T-cell (primary cell): ENCODE data around the gene REV1. TPM values are rescaled to one million over a fixed set of nuclear protein-coding genes. Genes with fewer than 3 reads are reported as not detected.
A peak's percentile ranks its signal among the peaks of the same experiment; 100 is the strongest.

ENCODE experiments used
- ATAC-seq, 4 experiments: fragments of 200-7000 bp in 3 of 4; fragments of 150-1000 bp in 1 of 4; cut with Tn5 transposase; replicated peaks in 1 of 4; 1 replicate in 3 of 4; 2 replicates in 1 of 4; pipeline ENCODE4 v1.10.0; 2021; ENCODE audit warnings: moderate library complexity in 3 of 4, mild to moderate bottlenecking in 2 of 4, moderate number of reproducible peaks in 1 of 4
- CTCF ChIA-PET, 2 donors: fragments of 300-600 bp; sonication (Branson Sonifier 250); formaldehyde crosslinking; loops; one replicate each; lab custom pipeline; 2022; ENCODE audit warnings: antibody characterized with exemption in 2 of 2; lab: Charles Lee
- POLR2A ChIA-PET, 2 donors: fragments of 300-600 bp; sonication (Branson Sonifier 250); formaldehyde crosslinking; loops; one replicate each; lab custom pipeline; 2022; ENCODE audit warnings: antibody characterized with exemption in 2 of 2; lab: Charles Lee
- DNase-seq, 35 experiments: peaks; one replicate each; pipeline versions ENCODE4 v3.0.0 to v3.0.0-alpha.2; 2013 to 2023
- H3K27ac ChIP-seq: one replicate; pipeline ENCODE4 v1.5.1; 2013; ENCODE audit warnings: low read length
- H3K27me3 ChIP-seq, 2 experiments: replicated peaks in 1 of 2; 1 replicate in 1 of 2; 2 replicates in 1 of 2; pipeline versions ENCODE4 v1.6.1 to v1.7.0; 2013; ENCODE audit warnings: low read length in 1 of 2, mixed read lengths in 1 of 2; ENCODE audit not compliant: control insufficient read depth in 2 of 2, insufficient read depth in 2 of 2; ENCODE audit errors: extremely low read depth in 1 of 2
- H3K36me3 ChIP-seq, 2 donors: 1 replicate in 1 of 2; 2 replicates in 1 of 2; pipeline versions ENCODE4 v1.6.1 to v1.7.0; 2013; ENCODE audit warnings: low read length in 1 of 2; ENCODE audit not compliant: control insufficient read depth in 2 of 2, insufficient read depth in 1 of 2; ENCODE audit errors: extremely low read depth in 1 of 2
- H3K4me1 ChIP-seq, 2 experiments: 1 replicate in 1 of 2; 2 replicates in 1 of 2; pipeline versions ENCODE4 v1.6.1 to v1.7.0; 2013; ENCODE audit warnings: low read length in 2 of 2, mixed read lengths in 1 of 2; ENCODE audit not compliant: insufficient read depth in 2 of 2, control insufficient read depth in 1 of 2; ENCODE audit errors: extremely low read depth in 1 of 2
- H3K4me3 ChIP-seq, 2 donors: 1 replicate in 1 of 2; 2 replicates in 1 of 2; pipeline versions ENCODE4 v1.5.1 to v1.7.0; 2013; ENCODE audit warnings: mild to moderate bottlenecking in 2 of 2, low read length in 1 of 2, moderate library complexity in 1 of 2; ENCODE audit not compliant: control insufficient read depth in 1 of 2; ENCODE audit errors: extremely low read depth in 1 of 2
- H3K9me3 ChIP-seq: 2 replicates; pipeline ENCODE4 v1.7.0; 2013
- H3K27ac Mint-ChIP-seq, 2 donors: one replicate each; pipeline ENCODE4 v1.8.0; 2020 to 2021; ENCODE audit warnings: mild to moderate bottlenecking in 2 of 2, mixed read lengths in 2 of 2
- H3K27me3 Mint-ChIP-seq, 2 donors: one replicate each; pipeline ENCODE4 v1.8.0; 2021 to 2022; ENCODE audit warnings: mixed read lengths in 2 of 2
- H3K36me3 Mint-ChIP-seq: one replicate; pipeline ENCODE4 v1.8.0; 2021; ENCODE audit warnings: mixed read lengths
- H3K4me1 Mint-ChIP-seq, 3 donors: one replicate each; pipeline ENCODE4 v1.8.0; 2020 to 2022; ENCODE audit warnings: mixed read lengths in 3 of 3, mild to moderate bottlenecking in 1 of 3
- H3K4me3 Mint-ChIP-seq, 3 donors: one replicate each; pipeline ENCODE4 v1.8.0; 2020 to 2022; ENCODE audit warnings: mild to moderate bottlenecking in 3 of 3, mixed read lengths in 3 of 3, moderate library complexity in 3 of 3
- H3K9me3 Mint-ChIP-seq, 3 donors: one replicate each; pipeline ENCODE4 v1.8.0; 2020 to 2022; ENCODE audit warnings: mixed read lengths in 3 of 3
- WGBS: methylation state at CpG from one replicate; pipeline ENCODE4 v1.1.5; 2013; ENCODE audit warnings: missing lambda C conversion rate; ENCODE audit not compliant: insufficient coverage; 5-methylcytosine and 5-hydroxymethylcytosine counted together
- total RNA-seq, 35 experiments: library from RNA in 6 of 35; stranded (reverse) in 6 of 35; fragments of 120-200 nt in 1 of 35; gene quantifications; one replicate each; pipeline versions ENCODE4 v1.2.1 to v1.2.4 and lab custom pipeline; 2013 to 2026

Gene REV1
- total RNA-seq (10 to 100 TPM; 48.0 to 59.9 (median 50.3) TPM), total RNA-seq (lab: John Stamatoyannopoulos, UW) (49.0 to 106 (median 82.7) reads per million in 29 experiments)
- 58.1 TPM for total RNA-seq (2013)

DNA sequence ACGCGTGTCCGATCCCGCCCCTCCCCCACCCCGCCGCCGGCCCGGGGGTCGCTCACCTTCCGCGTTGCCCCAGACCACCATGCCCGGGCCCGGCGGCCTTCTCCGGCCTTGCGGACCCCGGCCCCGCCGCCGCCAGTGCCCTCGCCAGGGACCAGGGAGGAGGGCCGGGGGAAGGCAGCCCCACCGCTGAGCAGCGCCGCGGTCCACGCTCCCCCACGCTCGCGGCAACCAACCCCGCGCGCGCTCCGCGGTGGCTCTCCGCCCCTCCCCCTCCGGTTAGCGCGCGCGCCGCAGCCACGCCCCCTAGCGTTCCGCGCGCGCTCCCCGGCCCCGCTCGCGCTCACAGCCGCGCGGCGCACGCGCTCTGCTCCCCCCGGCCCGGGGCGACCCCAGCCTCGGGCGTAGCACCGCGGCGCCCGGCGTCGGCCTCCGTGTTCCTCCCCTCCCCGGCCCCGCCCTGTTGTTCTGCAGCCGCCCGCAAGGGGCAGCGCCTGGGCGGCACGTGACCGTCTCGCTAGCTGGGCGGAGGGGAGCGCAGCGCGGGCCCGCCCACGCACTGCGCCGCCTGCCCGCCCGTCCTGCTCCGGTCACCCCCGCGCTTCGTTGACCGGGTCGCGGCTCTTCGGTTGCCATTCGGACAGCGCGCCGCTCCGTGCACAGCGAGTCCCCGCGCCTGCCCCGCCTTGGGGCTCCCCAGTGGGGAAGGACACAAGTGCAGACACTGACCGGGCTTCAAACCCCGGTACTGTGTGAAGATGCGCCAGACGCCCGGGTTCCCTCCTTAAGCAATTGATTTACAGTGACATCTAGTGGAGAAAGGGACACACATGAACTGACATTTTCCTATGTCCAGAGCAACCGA lies at the start of gene REV1:
TSS of gene REV1 (minus strand) at position 257 of the 862 bp plus-strand sequence. CDS start 25,042 bp downstream, outside the sequence.
- WGBS = under 1% methylated on average over 97 of the region's 113 CpGs
- ChIA-PET CTCF (interaction anchor here in 1 of 2 donors (0.6 to 1.9 kb wide), 5 partner anchors 26 to 1033 kb away, joined by 3 to 6 read pairs (median 5); partner anchors contain the start of genes MITD1 and TXNDC9), POLR2A (interaction anchor here in 1 of 2 donors (0.8 to 1.0 kb wide), 2 partner anchors 49 to 349 kb away, joined by 3 read pairs; partner anchors contain the start of gene C2orf15)
- Histone ChIP-seq H3K27me3 (no peaks in the 10 kb centered on the region), H3K4me3 (peak within 1 kb of the TSS; percentile 64 to 87), H3K27ac (peak within 1 kb of the TSS; percentile 80), H3K36me3 (no peaks in the 10 kb centered on the region), H3K4me1 (peaks cover 13 to 18% of the 10 kb centered on the region in 2 experiments), H3K9me3 (no peaks in the 10 kb centered on the region)
- Mint-ChIP-seq H3K4me3 (peak within 1 kb of the TSS; percentile 96 to 99 (median 97)), H3K9me3 (no peaks in the 10 kb centered on the region), H3K27me3 (no peaks in the 10 kb centered on the region), H3K36me3 (no peaks in the 10 kb centered on the region), H3K4me1 (peaks cover 39 to 45% (median 40%) of the 10 kb centered on the region in 3 donors), H3K27ac (peak within 1 kb of the TSS; percentile 99)
- ATAC-seq (peak; percentile 83 to 89 (median 88)), DNase-seq (peak; percentile 89 to 97 (median 93))

DNA sequence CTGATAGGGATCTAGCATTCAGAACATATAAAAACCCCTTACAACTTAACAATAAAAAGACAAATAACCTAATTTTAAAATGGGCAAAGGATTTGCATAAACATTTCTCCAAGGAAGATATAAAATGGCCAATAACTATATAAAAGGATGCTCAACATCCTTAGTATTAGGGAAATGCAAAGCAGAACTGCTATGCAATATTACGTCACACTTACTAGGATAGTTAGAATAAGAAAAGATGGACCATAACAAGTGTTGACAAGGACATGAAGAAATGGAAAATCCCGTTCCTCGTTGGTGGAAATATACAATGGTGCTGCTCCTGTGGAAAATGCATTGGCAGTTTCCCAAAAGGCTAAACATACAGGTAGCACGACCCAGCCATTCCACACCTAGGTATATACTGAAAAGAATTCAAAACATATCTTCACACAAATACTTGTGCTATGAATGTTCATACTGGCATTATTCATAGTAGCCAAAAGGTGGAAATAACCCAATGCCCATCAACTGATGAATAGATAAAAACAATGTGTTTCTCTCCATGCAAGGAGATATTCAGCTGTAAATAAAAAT lies 48.2 kb upstream of the REV1 start:
- peaks cover 0 to 16% of the 10 kb centered on the region in 2 experiments for H3K27me3 ChIP-seq
- Mint-ChIP-seq H3K27ac (no peak overlapping the region), H3K36me3 (no peaks in the 10 kb centered on the region), H3K9me3 (peaks cover 4 to 8% (median 5%) of the 10 kb centered on the region in 3 donors), H3K4me3 (no peak overlapping the region), H3K27me3 (peaks cover 16 to 17% of the 10 kb centered on the region in 2 donors), H3K4me1 (no peaks in the 10 kb centered on the region)
- H3K9me3 ChIP-seq = no peaks in the 10 kb centered on the region
- ChIA-PET CTCF (interaction anchor here in 1 of 2 donors (0.7 kb wide), 1 partner anchor 655 kb away, joined by 4 read pairs; no protein-coding TSS in a partner anchor), POLR2A (interaction anchor here in 1 of 2 donors (0.6 kb wide), 1 partner anchor 98 kb away, joined by 4 read pairs; no protein-coding TSS in a partner anchor)
- no peaks in the 10 kb centered on the region for H3K36me3 ChIP-seq
- WGBS = no CpG with 5 or more reads among the region's 4 CpGs
- no peak for ATAC-seq
- H3K4me1 ChIP-seq = no peaks in the 10 kb centered on the region
- DNase-seq = no peak
- no peak overlapping the region for H3K4me3 ChIP-seq
- H3K27ac ChIP-seq = no peak overlapping the region

DNA sequence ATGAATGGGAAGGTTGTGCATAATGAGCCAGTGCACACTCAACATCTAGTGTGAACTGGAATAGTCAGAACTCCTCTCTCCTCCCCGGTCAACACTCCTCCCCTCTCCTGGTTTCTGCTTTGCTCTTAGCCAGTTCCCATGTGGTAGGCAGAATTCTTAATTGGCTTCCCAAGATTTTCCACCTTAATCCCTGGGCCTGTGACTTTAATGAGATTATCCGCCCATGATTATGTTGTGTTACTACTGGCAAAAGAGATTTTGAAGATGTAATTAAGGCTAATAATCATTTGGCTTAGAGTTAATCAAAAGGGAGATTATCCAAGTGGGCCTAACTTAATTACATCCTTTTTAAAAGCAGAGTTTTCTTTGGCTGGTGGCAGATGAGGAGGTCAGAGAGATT lies 34.2 kb upstream of the REV1 start:
- Histone ChIP-seq H3K4me3 (no peak overlapping the region), H3K9me3 (no peaks in the 10 kb centered on the region), H3K4me1 (no peaks in the 10 kb centered on the region), H3K36me3 (no peaks in the 10 kb centered on the region), H3K27ac (no peak overlapping the region), H3K27me3 (peaks cover 0 to 15% of the 10 kb centered on the region in 2 experiments)
- ChIA-PET CTCF (no interaction called here), POLR2A (no interaction called here)
- Mint-ChIP-seq H3K9me3 (no peaks in the 10 kb centered on the region), H3K4me1 (no peaks in the 10 kb centered on the region), H3K4me3 (no peak overlapping the region), H3K27me3 (peaks cover 9 to 16% of the 10 kb centered on the region in 2 donors), H3K27ac (no peak overlapping the region), H3K36me3 (no peaks in the 10 kb centered on the region)
- ATAC-seq (no peak), DNase-seq (no peak)
- 100% methylated on average over 1 of the region's 2 CpGs for WGBS

DNA sequence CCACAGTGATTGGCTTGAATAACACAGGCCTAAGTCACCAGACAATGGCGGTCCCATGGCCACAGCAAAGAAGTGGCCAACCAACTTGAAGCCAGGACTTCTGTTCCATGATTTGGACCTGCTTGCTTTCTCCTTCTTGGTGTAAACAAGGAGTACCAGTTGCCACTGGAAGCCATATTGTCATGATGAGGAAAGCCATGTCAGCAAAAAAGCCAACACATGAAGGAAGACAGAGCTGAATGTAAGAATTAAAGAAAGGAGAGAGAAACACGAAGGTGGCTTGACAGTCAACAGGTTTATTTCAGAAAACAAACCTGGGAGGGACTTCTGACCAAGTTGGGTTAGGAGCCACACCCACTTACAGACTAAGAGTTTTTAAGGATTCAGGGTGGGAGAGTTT lies 32.3 kb upstream of the REV1 start:
- no peaks in the 10 kb centered on the region for H3K36me3 Mint-ChIP-seq
- ATAC-seq = no peak
- CTCF ChIA-PET = no interaction called here
- no peak for DNase-seq
- no peaks in the 10 kb centered on the region for H3K4me1 Mint-ChIP-seq
- 100% methylated on average over 1 of the region's 2 CpGs for WGBS
- H3K27ac ChIP-seq = no peak overlapping the region
- H3K27me3 ChIP-seq = peaks cover 0 to 24% of the 10 kb centered on the region in 2 experiments
- no peaks in the 10 kb centered on the region for H3K9me3 Mint-ChIP-seq
- H3K4me1 ChIP-seq = no peaks in the 10 kb centered on the region
- H3K27me3 Mint-ChIP-seq = peaks cover 12 to 17% of the 10 kb centered on the region in 2 donors
- POLR2A ChIA-PET = no interaction called here
- H3K4me3 ChIP-seq = no peak overlapping the region
- no peak overlapping the region for H3K4me3 Mint-ChIP-seq
- H3K27ac Mint-ChIP-seq = no peak overlapping the region
- H3K9me3 ChIP-seq = no peaks in the 10 kb centered on the region
- no peaks in the 10 kb centered on the region for H3K36me3 ChIP-seq

DNA sequence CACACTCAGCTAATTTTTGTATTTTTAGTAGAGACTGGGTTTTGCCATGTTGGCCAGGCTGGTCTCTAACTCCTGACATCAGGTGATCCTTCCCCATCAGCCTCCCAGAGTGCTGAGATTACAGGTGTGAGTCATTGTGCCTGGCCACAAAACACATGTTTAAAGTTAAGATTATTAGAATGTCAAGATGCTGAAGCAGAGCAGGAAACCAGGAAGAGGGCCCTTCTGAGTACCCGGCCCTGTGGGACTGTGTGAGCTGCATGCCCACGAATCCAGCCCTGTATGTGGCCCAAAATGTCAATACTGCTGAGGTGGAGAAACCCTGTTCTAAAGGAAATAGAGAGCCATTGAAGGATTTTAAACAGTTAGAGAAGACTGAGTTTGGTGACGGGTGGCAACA lies 31.0 kb upstream of the REV1 start:
- POLR2A ChIA-PET = no interaction called here
- Histone ChIP-seq H3K4me1 (no peaks in the 10 kb centered on the region), H3K9me3 (no peaks in the 10 kb centered on the region), H3K36me3 (no peaks in the 10 kb centered on the region), H3K27ac (no peak overlapping the region), H3K4me3 (no peak overlapping the region), H3K27me3 (peaks cover 0 to 24% of the 10 kb centered on the region in 2 experiments)
- DNase-seq (no peak), ATAC-seq (no peak)
- CTCF ChIA-PET = no interaction called here
- WGBS = 55% methylated on average over 2 of the region's 3 CpGs
- Mint-ChIP-seq H3K36me3 (no peaks in the 10 kb centered on the region), H3K27ac (no peak overlapping the region), H3K27me3 (peaks cover 12 to 22% of the 10 kb centered on the region in 2 donors), H3K9me3 (no peaks in the 10 kb centered on the region), H3K4me3 (no peak overlapping the region), H3K4me1 (no peaks in the 10 kb centered on the region)

DNA sequence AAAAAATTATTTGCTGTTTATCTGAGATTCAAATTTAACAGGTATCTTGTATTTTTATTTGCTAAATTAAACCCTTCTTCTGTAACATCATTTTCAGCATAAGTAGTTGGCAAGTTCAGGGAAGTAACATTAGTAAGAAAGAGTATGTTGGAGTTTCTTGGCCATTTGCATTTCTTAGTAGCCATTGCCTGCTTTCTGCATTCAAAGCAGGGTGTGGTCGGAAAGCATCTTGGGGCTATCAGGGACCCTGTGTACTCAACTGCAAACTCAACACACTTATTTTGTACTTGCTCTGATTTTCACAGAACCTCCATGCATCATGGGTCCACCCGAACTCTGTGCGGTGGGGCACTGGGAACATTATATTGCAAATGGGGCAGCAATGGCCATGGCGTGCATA lies 30.4 kb upstream of the REV1 start:
- no peaks in the 10 kb centered on the region for H3K9me3 ChIP-seq
- no peak overlapping the region for H3K27ac Mint-ChIP-seq
- H3K27me3 ChIP-seq = peaks cover 0 to 24% of the 10 kb centered on the region in 2 experiments
- H3K27ac ChIP-seq = no peak overlapping the region
- H3K27me3 Mint-ChIP-seq = peaks cover 12 to 24% of the 10 kb centered on the region in 2 donors
- H3K4me1 Mint-ChIP-seq = no peaks in the 10 kb centered on the region
- 97% methylated on average over 3 of the region's 4 CpGs for WGBS
- H3K4me3 Mint-ChIP-seq = no peak overlapping the region
- DNase-seq (no peak), ATAC-seq (no peak)
- H3K36me3 ChIP-seq = no peaks in the 10 kb centered on the region
- H3K4me1 ChIP-seq = no peaks in the 10 kb centered on the region
- H3K4me3 ChIP-seq = no peak overlapping the region
- CTCF ChIA-PET = no interaction called here
- no peaks in the 10 kb centered on the region for H3K9me3 Mint-ChIP-seq
- no peaks in the 10 kb centered on the region for H3K36me3 Mint-ChIP-seq
- POLR2A ChIA-PET = no interaction called here
